BE2C (cell line): ENCODE results near the gene SLC6A18. TPM values are rescaled to one million over a fixed set of nuclear protein-coding genes. Genes with fewer than 3 reads are reported as not detected.
A peak's percentile ranks its signal among the peaks of the same experiment; 100 is the strongest.

Experiments
- DNase-seq: peaks from one replicate; pipeline ENCODE4 v3.0.0-alpha.2; 2020
- H3K27me3 ChIP-seq: fragments of 250-450 bp; sonication (Bioruptor Pico); 2 replicates; pipeline ENCODE4 v1.5.1; 2020; ENCODE audit warnings: mild to moderate bottlenecking
- H3K36me3 ChIP-seq: fragments of 250-450 bp; sonication (Bioruptor Pico); 2 replicates; pipeline ENCODE4 v1.5.1; 2020; ENCODE audit warnings: mild to moderate bottlenecking
- H3K4me1 ChIP-seq: fragments of 250-450 bp; sonication (Bioruptor Pico); 2 replicates; pipeline ENCODE4 v1.5.1; 2020
- H3K4me3 ChIP-seq: 2 replicates; pipeline ENCODE4 v1.5.1; 2011; ENCODE audit warnings: low read depth, low read length
- H3K9me3 ChIP-seq: fragments of 250-450 bp; sonication (Bioruptor Pico); 2 replicates; pipeline ENCODE4 v1.5.1; 2020
- polyA plus RNA-seq: library from polyadenylated mRNA; unstranded; fragments of >200 nt; gene quantifications from one replicate; pipeline ENCODE4 v1.2.1, GENCODE V29; 2012; ENCODE audit warnings: low read depth, missing spikeins; ENCODE audit not compliant: insufficient read length, insufficient read depth
- TF ChIP-seq, protein P1 (sequence below): IDR thresholded peaks from 2 replicates; pipeline ENCODE4 v1.5.1; 2012; ENCODE audit warnings: mild to moderate bottlenecking, low read depth, low read length

Gene SLC6A18, protein sequence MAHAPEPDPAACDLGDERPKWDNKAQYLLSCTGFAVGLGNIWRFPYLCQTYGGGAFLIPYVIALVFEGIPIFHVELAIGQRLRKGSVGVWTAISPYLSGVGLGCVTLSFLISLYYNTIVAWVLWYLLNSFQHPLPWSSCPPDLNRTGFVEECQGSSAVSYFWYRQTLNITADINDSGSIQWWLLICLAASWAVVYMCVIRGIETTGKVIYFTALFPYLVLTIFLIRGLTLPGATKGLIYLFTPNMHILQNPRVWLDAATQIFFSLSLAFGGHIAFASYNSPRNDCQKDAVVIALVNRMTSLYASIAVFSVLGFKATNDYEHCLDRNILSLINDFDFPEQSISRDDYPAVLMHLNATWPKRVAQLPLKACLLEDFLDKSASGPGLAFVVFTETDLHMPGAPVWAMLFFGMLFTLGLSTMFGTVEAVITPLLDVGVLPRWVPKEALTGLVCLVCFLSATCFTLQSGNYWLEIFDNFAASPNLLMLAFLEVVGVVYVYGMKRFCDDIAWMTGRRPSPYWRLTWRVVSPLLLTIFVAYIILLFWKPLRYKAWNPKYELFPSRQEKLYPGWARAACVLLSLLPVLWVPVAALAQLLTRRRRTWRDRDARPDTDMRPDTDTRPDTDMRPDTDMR
- polyA plus RNA-seq = not detected

DNA sequence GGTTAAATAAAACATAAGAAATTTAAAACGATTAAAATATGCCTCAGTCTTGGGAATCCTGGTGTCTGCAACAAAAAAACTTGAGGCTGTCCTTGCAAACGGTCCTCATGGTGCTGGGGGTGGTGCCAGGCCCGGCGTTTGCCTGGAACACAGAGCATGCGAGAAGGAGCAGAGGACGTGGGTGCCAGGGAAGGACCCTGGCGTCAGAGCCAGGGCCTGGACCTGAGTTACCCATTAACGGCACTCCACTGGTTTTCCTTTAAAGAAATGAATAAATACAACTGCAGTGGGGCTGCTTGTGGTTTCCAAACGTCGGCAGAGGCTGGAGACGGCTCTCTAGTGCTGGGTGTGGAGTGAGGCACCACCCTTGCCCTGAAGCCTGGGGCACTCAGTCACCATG, at the start of gene SLC6A18:
Gene SLC6A18, plus strand, starts transcription at position 301 of the 400 bp plus-strand sequence. Its CDS starts 97 bp downstream, at position 398.
- TF ChIP-seq, protein P1, sequence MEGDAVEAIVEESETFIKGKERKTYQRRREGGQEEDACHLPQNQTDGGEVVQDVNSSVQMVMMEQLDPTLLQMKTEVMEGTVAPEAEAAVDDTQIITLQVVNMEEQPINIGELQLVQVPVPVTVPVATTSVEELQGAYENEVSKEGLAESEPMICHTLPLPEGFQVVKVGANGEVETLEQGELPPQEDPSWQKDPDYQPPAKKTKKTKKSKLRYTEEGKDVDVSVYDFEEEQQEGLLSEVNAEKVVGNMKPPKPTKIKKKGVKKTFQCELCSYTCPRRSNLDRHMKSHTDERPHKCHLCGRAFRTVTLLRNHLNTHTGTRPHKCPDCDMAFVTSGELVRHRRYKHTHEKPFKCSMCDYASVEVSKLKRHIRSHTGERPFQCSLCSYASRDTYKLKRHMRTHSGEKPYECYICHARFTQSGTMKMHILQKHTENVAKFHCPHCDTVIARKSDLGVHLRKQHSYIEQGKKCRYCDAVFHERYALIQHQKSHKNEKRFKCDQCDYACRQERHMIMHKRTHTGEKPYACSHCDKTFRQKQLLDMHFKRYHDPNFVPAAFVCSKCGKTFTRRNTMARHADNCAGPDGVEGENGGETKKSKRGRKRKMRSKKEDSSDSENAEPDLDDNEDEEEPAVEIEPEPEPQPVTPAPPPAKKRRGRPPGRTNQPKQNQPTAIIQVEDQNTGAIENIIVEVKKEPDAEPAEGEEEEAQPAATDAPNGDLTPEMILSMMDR = no peak
- Histone ChIP-seq H3K9me3 (no peaks in the 10 kb centered on the region), H3K27me3 (no peaks in the 10 kb centered on the region), H3K4me3 (no peak within 1 kb of the TSS), H3K4me1 (no peaks in the 10 kb centered on the region), H3K36me3 (no peaks in the 10 kb centered on the region)
- DNase-seq = no peak

DNA sequence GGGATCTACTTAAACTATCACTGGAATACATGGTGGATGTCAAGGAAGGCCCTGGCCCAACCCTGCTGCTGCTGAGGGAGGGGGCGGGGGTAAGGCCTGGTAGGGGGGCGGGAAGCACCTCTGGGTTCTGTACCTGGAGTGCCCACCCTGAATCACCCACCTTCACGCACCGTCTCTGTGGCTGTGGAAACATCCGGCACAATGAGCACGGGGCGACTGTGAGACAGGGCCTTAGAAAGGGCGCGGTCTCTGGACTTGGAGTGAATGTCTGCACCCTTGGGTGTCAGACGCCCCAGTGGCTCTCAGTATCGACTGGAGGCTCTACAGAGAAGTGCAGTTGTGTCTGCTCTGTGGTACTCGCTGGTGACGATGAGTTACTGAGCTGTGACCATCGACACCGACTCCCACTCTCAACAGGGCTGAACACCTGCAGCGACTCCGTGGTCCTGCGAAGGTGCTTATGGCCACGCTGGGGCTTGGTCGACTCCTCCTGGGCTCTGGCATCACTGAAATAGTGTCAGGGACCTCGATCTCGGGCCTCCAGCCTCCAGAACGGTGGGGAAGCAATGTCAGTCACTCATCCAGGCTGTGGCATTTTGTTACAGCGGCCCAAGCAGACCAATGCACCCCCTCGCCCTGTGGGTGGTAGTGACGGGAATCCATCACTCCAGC, 49.2 kb upstream of the SLC6A18 start:
- TF ChIP-seq, protein P1 = no peak
- DNase-seq = no peak
- H3K27me3 ChIP-seq = no peaks in the 10 kb centered on the region
- no peak overlapping the region for H3K4me3 ChIP-seq
- H3K9me3 ChIP-seq = no peaks in the 10 kb centered on the region
- H3K36me3 ChIP-seq = no peaks in the 10 kb centered on the region
- H3K4me1 ChIP-seq = peaks cover 4% of the 10 kb centered on the region

DNA sequence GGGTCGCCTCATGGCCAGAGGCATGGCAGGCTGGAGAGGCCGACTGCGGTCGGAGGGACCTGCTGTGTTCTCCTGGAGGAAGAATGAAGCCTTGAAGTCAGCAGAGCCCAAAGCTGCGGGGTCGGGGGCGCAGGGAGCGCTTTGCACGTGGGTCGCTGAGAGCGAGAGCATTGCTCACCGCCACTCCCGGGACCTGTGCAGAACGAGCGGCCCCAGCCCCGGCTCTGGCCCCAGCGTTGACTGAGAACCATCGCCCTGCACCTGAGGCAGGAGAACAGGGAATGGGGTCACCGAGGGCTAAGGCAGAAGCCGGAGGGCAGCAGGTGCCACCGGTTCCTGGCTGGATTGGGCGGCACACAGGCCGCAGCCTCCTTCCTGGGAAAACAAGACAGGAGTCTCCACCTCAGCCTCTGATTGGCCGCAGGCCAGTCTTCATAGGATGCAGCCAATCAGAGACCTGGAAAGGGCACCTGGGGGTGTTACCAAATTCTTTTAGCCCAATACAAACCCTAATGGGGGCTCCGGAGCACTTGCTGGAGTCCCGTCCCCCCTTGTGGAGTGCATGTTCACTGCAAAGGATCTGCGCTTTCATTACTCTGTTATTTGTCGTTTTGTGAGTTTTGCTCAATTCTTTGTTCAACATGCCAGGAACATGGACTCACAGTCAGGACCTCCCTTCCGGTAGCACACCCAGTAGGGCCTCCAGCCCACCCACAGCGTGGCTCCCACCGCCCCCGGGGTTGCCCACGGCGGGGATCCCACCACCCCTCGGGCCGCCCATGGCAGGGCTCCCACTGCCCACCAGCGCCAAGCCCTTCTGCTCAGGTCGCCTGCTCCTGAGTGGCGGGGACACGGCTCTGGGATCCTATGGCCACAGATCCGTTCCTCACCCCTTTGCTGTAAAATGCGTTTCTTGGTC, 48.4 kb upstream of the SLC6A18 start:
- Histone ChIP-seq H3K36me3 (no peaks in the 10 kb centered on the region), H3K4me3 (no peak overlapping the region), H3K4me1 (peaks cover 4% of the 10 kb centered on the region), H3K27me3 (no peaks in the 10 kb centered on the region), H3K9me3 (no peaks in the 10 kb centered on the region)
- peak; percentile 53 for DNase-seq
- TF ChIP-seq, protein P1 = no peak

DNA sequence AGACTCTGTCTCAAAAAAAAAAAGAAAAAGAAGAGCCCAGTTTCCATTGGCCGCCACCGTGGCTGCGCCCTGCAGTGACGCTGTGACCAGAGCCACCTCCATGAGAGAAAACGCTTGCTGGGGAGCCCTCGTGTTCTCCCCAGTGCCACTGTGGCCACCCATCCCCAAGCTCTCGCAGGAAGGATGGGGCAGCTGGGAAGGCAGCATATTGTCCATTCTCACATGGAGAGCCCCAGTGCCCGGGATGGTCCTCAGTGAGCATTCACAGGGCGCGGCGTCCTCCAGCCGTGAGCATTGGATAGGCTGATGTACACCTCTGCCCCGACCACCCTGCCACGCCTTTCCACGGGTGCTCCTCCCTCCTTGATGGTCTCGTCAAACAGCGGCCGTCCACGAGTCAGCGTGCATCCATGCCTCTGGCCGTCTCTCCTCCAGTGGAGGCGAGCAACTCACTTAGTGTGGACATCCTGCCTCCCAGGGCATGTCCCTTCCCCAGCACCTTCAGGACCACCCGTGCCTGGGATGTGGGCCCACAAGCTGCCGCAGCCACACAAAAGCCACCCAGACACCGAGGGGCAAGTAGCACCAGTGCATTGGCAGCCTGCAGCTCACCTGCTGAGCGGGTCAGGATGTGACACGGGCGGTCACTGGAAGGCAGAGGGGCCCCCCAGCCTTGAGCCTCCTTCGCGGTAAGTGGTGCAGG, 47.2 kb upstream of the SLC6A18 start:
- Histone ChIP-seq H3K9me3 (no peaks in the 10 kb centered on the region), H3K27me3 (no peaks in the 10 kb centered on the region), H3K4me3 (no peak overlapping the region), H3K36me3 (no peaks in the 10 kb centered on the region), H3K4me1 (peaks cover 4% of the 10 kb centered on the region)
- TF ChIP-seq, protein P1 = no peak
- peak; percentile 2 for DNase-seq
